IPS-18c (cell line): ENCODE data around the gene BLVRA.
"Not testable (repeated sequence)": the region's sequence is repeated elsewhere in the genome, so short reads cannot be mapped to it uniquely, and the experiment has no call there.

Source experiments
- H3K4me3 ChIP-seq: 2 replicates; pipeline ENCODE4 v1.7.0; 2013; ENCODE audit warnings: low read depth, mild to moderate bottlenecking, low read length, moderate library complexity; ENCODE audit not compliant: insufficient read depth
- H3K9me3 ChIP-seq: one replicate; pipeline ENCODE4 v1.6.1; 2013; ENCODE audit warnings: mild to moderate bottlenecking, low read length, moderate library complexity; ENCODE audit not compliant: control insufficient read depth, insufficient read depth

Gene BLVRA

GRCh38 chr7:43763183-43763582, 4.7 kb downstream of the BLVRA start:
- no peak overlapping the region for H3K4me3 ChIP-seq
- no peaks in the 10 kb centered on the region for H3K9me3 ChIP-seq

- peak overlapping the region; percentile 5; the same call in 1 of the 2 replicates for H3K4me3 ChIP-seq
Measured at GRCh38 chr7:43764039-43764761, 5.7 kb downstream of the BLVRA start.

GRCh38 chr7:43764807-43765491, 6.5 kb downstream of the BLVRA start:
- H3K9me3 ChIP-seq: no peaks in the 10 kb centered on the region
- H3K4me3 ChIP-seq: no peak overlapping the region

More at GRCh38 chr7:43764039-43764761, 5.7 kb downstream of the BLVRA start:
- H3K9me3 ChIP-seq: no peaks in the 10 kb centered on the region

- no peaks in the 10 kb centered on the region for H3K9me3 ChIP-seq
- no peak overlapping the region for H3K4me3 ChIP-seq
Measured at GRCh38 chr7:43766564-43766963, 8.1 kb downstream of the BLVRA start.

- no peaks in the 10 kb centered on the region for H3K9me3 ChIP-seq
Measured at GRCh38 chr7:43767311-43767710, 8.8 kb downstream of the BLVRA start.

GRCh38 chr7:43768201-43768886, 9.9 kb downstream of the BLVRA start:
- no peak overlapping the region for H3K4me3 ChIP-seq

More at GRCh38 chr7:43767311-43767710, 8.8 kb downstream of the BLVRA start:
- H3K4me3 ChIP-seq: no peak overlapping the region

GRCh38 chr7:43768887-43769272, 10.4 kb downstream of the BLVRA start:
- Histone ChIP-seq H3K4me3 (no peak overlapping the region), H3K9me3 (no peaks in the 10 kb centered on the region)

More at GRCh38 chr7:43768201-43768886, 9.9 kb downstream of the BLVRA start:
- no peaks in the 10 kb centered on the region for H3K9me3 ChIP-seq

GRCh38 chr7:43769281-43769680, 10.8 kb downstream of the BLVRA start:
- no peak overlapping the region for H3K4me3 ChIP-seq
- no peaks in the 10 kb centered on the region for H3K9me3 ChIP-seq

- H3K4me3 ChIP-seq: no peak overlapping the region
Measured at GRCh38 chr7:43769791-43770465, 11.4 kb downstream of the BLVRA start.

GRCh38 chr7:43771128-43771527, 12.6 kb downstream of the BLVRA start:
- H3K4me3 ChIP-seq: no peak overlapping the region
- no peaks in the 10 kb centered on the region for H3K9me3 ChIP-seq

More at GRCh38 chr7:43769791-43770465, 11.4 kb downstream of the BLVRA start:
- no peaks in the 10 kb centered on the region for H3K9me3 ChIP-seq

GRCh38 chr7:43771573-43771972, 13.1 kb downstream of the BLVRA start:
- no peak overlapping the region for H3K4me3 ChIP-seq
- H3K9me3 ChIP-seq: no peaks in the 10 kb centered on the region

GRCh38 chr7:43773268-43773667, 14.8 kb downstream of the BLVRA start:
- H3K9me3 ChIP-seq, H3K4me3 ChIP-seq: not testable (repeated sequence)

GRCh38 chr7:43775255-43775654, 16.8 kb downstream of the BLVRA start:
- H3K9me3 ChIP-seq, H3K4me3 ChIP-seq: not testable (repeated sequence)

GRCh38 chr7:43778293-43779044, 20.0 kb downstream of the BLVRA start:
- not testable (repeated sequence) for H3K9me3 ChIP-seq, H3K4me3 ChIP-seq

- peaks cover 2% of the 10 kb centered on the region for H3K9me3 ChIP-seq
- H3K4me3 ChIP-seq: no peak overlapping the region
Measured at GRCh38 chr7:43779045-43779812, 20.7 kb downstream of the BLVRA start.
